ENCODE data around the gene IGFL4.

DNA sequence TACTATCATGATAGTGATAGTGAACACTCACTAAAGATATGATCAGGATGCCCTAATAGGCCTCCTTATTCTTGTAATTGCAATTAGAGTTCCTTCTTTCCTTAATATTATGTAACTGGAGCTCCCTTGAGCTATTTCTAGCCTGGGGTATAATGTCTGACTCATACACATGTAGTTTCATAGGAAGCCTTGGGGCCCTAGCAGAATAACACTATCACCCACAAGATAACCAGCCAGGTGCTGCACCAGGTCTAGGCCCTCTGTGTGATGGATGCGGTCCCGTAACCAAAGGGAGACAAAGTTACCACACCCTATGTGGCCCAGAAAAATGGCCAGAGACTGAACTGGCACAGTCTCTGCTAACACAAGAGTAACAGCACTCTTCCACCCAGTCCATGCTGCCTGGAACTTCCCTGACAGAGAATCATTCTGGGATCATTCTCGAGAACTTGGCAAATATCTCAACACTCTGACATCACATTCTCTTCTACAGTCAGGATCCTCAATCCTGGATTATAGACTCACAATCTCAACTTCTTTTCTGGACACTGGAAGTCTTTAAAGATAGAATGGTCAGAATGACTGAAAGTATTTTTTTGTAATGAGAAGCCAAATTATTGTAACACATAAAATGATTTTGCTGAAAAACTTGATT, 32.6 kb upstream of the IGFL4 start:
- TF ChIP-seq POLR2A (IDR thresholded peaks at IDR 0.05) = no peak
- TF ChIP-seq, protein P1, sequence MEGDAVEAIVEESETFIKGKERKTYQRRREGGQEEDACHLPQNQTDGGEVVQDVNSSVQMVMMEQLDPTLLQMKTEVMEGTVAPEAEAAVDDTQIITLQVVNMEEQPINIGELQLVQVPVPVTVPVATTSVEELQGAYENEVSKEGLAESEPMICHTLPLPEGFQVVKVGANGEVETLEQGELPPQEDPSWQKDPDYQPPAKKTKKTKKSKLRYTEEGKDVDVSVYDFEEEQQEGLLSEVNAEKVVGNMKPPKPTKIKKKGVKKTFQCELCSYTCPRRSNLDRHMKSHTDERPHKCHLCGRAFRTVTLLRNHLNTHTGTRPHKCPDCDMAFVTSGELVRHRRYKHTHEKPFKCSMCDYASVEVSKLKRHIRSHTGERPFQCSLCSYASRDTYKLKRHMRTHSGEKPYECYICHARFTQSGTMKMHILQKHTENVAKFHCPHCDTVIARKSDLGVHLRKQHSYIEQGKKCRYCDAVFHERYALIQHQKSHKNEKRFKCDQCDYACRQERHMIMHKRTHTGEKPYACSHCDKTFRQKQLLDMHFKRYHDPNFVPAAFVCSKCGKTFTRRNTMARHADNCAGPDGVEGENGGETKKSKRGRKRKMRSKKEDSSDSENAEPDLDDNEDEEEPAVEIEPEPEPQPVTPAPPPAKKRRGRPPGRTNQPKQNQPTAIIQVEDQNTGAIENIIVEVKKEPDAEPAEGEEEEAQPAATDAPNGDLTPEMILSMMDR (IDR thresholded peaks at IDR 0.05) = no peak

Measured in thyroid gland (tissue), 4 donors.